H1 (cell line): Measurements from ENCODE around the gene TMED3. TPM values are rescaled to one million over a fixed set of nuclear protein-coding genes. Genes with fewer than 3 reads are reported as not detected.
"Not testable (repeated sequence)": the region's sequence is repeated elsewhere in the genome, so short reads cannot be mapped to it uniquely, and the experiment has no call there.

Source experiments
- CTCF ChIA-PET: fragments of 300-600 bp; sonication (Branson Sonifier 250); formaldehyde crosslinking; loops from one replicate; lab custom pipeline; 2021; ENCODE audit not compliant: partially characterized antibody; lab: Charles Lee
- POLR2A ChIA-PET: fragments of 300-600 bp; sonication (Branson Sonifier 250); formaldehyde crosslinking; loops from one replicate; lab custom pipeline; 2021; ENCODE audit warnings: inconsistent platforms; ENCODE audit not compliant: partially characterized antibody; lab: Charles Lee
- DNase-seq, 2 experiments: peaks; one replicate each; pipeline versions ENCODE4 v3.0.0 to v3.0.0-alpha.2; 2010 to 2022; ENCODE audit warnings: low spot score in 2 of 2, low read depth in 1 of 2, mixed read lengths in 1 of 2
- FAIRE-seq: peaks from 2 replicates; lab custom pipeline; 2011; peaks lifted over from hg19 to GRCh38; lab: Jason Lieb, UNC
- H2AFZ ChIP-seq: 2 replicates; pipeline ENCODE4 v1.8.1; 2012; ENCODE audit warnings: low read length, inconsistent platforms
- H2AK5ac ChIP-seq: 2 replicates; pipeline ENCODE4 v1.6.1; 2013; ENCODE audit warnings: low read depth, low read length
- H2BK120ac ChIP-seq: replicated peaks from 2 replicates; pipeline ENCODE3; 2013; ENCODE audit warnings: low read depth, low read length, inconsistent platforms
- H2BK12ac ChIP-seq: 2 replicates; pipeline ENCODE4 v1.6.1; 2013; ENCODE audit warnings: low read depth, low read length
- H2BK15ac ChIP-seq: 2 replicates; pipeline ENCODE4 v1.6.1; 2013; ENCODE audit warnings: low read length
- H2BK20ac ChIP-seq: 2 replicates; pipeline ENCODE4 v1.6.1; 2013; ENCODE audit warnings: low read length
- H2BK5ac ChIP-seq: 2 replicates; pipeline ENCODE4 v1.6.1; 2013; ENCODE audit warnings: low read depth, low read length
- H3K14ac ChIP-seq: 2 replicates; pipeline ENCODE4 v1.6.1; 2013; ENCODE audit warnings: inconsistent platforms; ENCODE audit not compliant: insufficient read length
- H3K18ac ChIP-seq: 2 replicates; pipeline ENCODE4 v1.6.1; 2013; ENCODE audit warnings: low read length; ENCODE audit errors: extremely low read depth
- H3K23ac ChIP-seq: 2 replicates; pipeline ENCODE4 v1.6.1; 2013; ENCODE audit warnings: inconsistent platforms; ENCODE audit not compliant: insufficient read length
- H3K23me2 ChIP-seq: 2 replicates; pipeline ENCODE4 v1.6.1; 2013; ENCODE audit warnings: low read depth, low read length
- H3K27ac ChIP-seq: 2 replicates; pipeline ENCODE4 v1.6.1; 2011; ENCODE audit warnings: low read depth, low read length, inconsistent platforms
- H3K27me3 ChIP-seq, 4 experiments: replicated peaks in 1 of 4; 1 replicate in 1 of 4; 2 replicates in 3 of 4; pipeline versions ENCODE4 v1.6.1 to v1.8.1; 2011 to 2013; ENCODE audit warnings: low read length in 3 of 4, mild to moderate bottlenecking in 3 of 4, inconsistent platforms in 2 of 4, mixed read lengths in 2 of 4, moderate library complexity in 1 of 4; ENCODE audit not compliant: control insufficient read depth in 3 of 4, insufficient read depth in 3 of 4; ENCODE audit errors: extremely low read depth in 1 of 4
- H3K36me3 ChIP-seq, 4 experiments: 2 replicates each; pipeline versions ENCODE4 v1.6.1 to v1.8.1; 2011 to 2013; ENCODE audit warnings: mild to moderate bottlenecking in 4 of 4, low read length in 3 of 4, moderate library complexity in 2 of 4, control low read depth in 1 of 4, inconsistent platforms in 1 of 4; ENCODE audit not compliant: insufficient read depth in 4 of 4, control insufficient read depth in 2 of 4
- H3K4ac ChIP-seq: replicated peaks from 2 replicates; pipeline ENCODE3; 2013; ENCODE audit warnings: low read length, low read depth, mixed read lengths, inconsistent platforms; ENCODE audit not compliant: insufficient read length
- H3K4me1 ChIP-seq, 4 experiments: replicated peaks in 1 of 4; 1 replicate in 1 of 4; 2 replicates in 3 of 4; pipeline versions ENCODE4 v1.6.1 to v1.8.1; 2011 to 2013; ENCODE audit warnings: low read length in 3 of 4, inconsistent platforms in 2 of 4, mixed read lengths in 1 of 4; ENCODE audit not compliant: insufficient read depth in 4 of 4, control insufficient read depth in 3 of 4
- H3K4me2 ChIP-seq, 2 experiments: 2 replicates each; pipeline versions ENCODE4 v1.6.1 to v1.8.1; 2011 to 2013; ENCODE audit warnings: low read depth in 2 of 2, low read length in 2 of 2, control low read depth in 1 of 2, inconsistent platforms in 1 of 2, mild to moderate bottlenecking in 1 of 2; ENCODE audit not compliant: insufficient read depth in 1 of 2
- H3K4me3 ChIP-seq, 4 experiments: fragments of 200-600, 300-600 bp in 1 of 4; sonication (generic), shearing (Covaris generic), sonication (Bioruptor Twin) in 1 of 4; 2 replicates each; pipeline versions ENCODE4 v1.5.1 to v1.8.1; 2011 to 2016; ENCODE audit warnings: low read length in 4 of 4, low read depth in 3 of 4, control low read depth in 2 of 4, inconsistent platforms in 2 of 4, mild to moderate bottlenecking in 2 of 4, mixed read lengths in 1 of 4, moderate library complexity in 1 of 4; ENCODE audit not compliant: insufficient read depth in 2 of 4; ENCODE audit errors: extremely low read depth in 1 of 4
- H3K56ac ChIP-seq: replicated peaks from 2 replicates; pipeline ENCODE3; 2013; ENCODE audit warnings: low read depth, mild to moderate bottlenecking, mixed read lengths, low read length, inconsistent platforms; ENCODE audit not compliant: insufficient read length
- H3K79me1 ChIP-seq: 2 replicates; pipeline ENCODE4 v1.6.1; 2013; ENCODE audit warnings: low read depth, low read length, control low read depth
- H3K79me2 ChIP-seq, 2 experiments: 2 replicates each; pipeline versions ENCODE4 v1.6.1 to v1.8.1; 2012 to 2013; ENCODE audit warnings: low read length in 2 of 2, mild to moderate bottlenecking in 2 of 2, inconsistent platforms in 1 of 2; ENCODE audit not compliant: insufficient read depth in 2 of 2, control insufficient read depth in 1 of 2
- H3K9ac ChIP-seq, 4 experiments: replicated peaks in 1 of 4; 1 replicate in 1 of 4; 2 replicates in 3 of 4; pipeline versions ENCODE4 v1.6.1 to v1.8.1; 2011 to 2013; ENCODE audit warnings: low read depth in 3 of 4, low read length in 3 of 4, control low read depth in 2 of 4, mild to moderate bottlenecking in 2 of 4, moderate library complexity in 2 of 4, inconsistent platforms in 1 of 4; ENCODE audit errors: extremely low read depth in 1 of 4
- H3K9me3 ChIP-seq, 2 experiments: 2 replicates each; pipeline versions ENCODE4 v1.6.1 to v1.8.1; 2012 to 2013; ENCODE audit warnings: mild to moderate bottlenecking in 2 of 2, moderate library complexity in 2 of 2, control low read depth in 1 of 2, inconsistent platforms in 1 of 2, low read depth in 1 of 2, low read length in 1 of 2, mixed read lengths in 1 of 2; ENCODE audit not compliant: insufficient read depth in 2 of 2
- H4K20me1 ChIP-seq, 2 experiments: replicated peaks in 1 of 2; 2 replicates each; pipeline versions ENCODE3 to v1.8.1; 2011 to 2013; ENCODE audit warnings: inconsistent platforms in 2 of 2, low read length in 2 of 2, mild to moderate bottlenecking in 1 of 2; ENCODE audit not compliant: insufficient read depth in 2 of 2, control insufficient read depth in 1 of 2
- H4K5ac ChIP-seq: 2 replicates; pipeline ENCODE4 v1.6.1; 2013; ENCODE audit warnings: low read length, low read depth, mixed read lengths, inconsistent platforms; ENCODE audit not compliant: insufficient read length
- H4K8ac ChIP-seq: 2 replicates; pipeline ENCODE4 v1.8.0; 2013; ENCODE audit warnings: mild to moderate bottlenecking, moderate library complexity, low read length, inconsistent platforms; ENCODE audit not compliant: insufficient read depth; ENCODE audit errors: extremely low read depth
- H4K91ac ChIP-seq: replicated peaks from 2 replicates; pipeline ENCODE3; 2013; ENCODE audit warnings: low read length, mixed read lengths, inconsistent platforms; ENCODE audit not compliant: insufficient read length
- RAD21 ChIP-seq, 2 experiments: IDR thresholded peaks in 1 of 2; conservative IDR thresholded peaks in 1 of 2; 2 replicates each; pipeline ENCODE4 v1.6.1; 2011; ENCODE audit warnings: low read depth in 2 of 2, low read length in 2 of 2, improper control_type of control experiment in 1 of 2, inconsistent platforms in 1 of 2, mild to moderate bottlenecking in 1 of 2, moderate library complexity in 1 of 2
- WGBS, 2 experiments: shearing (Covaris generic) in 1 of 2; methylation state at CpG; one replicate each; pipeline versions ENCODE4 v1.1.6 to v1.1.7; 2013 to 2015; ENCODE audit warnings: low lambda C conversion rate in 2 of 2, mixed read lengths in 2 of 2, inconsistent platforms in 1 of 2, low coverage in 1 of 2, missing lambda C conversion rate in 1 of 2; ENCODE audit not compliant: insufficient replicate concordance in 2 of 2, insufficient coverage in 1 of 2, insufficient read length in 1 of 2; ENCODE audit errors: extremely low coverage in 1 of 2, missing lambda C conversion rate in 1 of 2; 5-methylcytosine and 5-hydroxymethylcytosine counted together
- polyA plus RNA-seq, 7 experiments: library from polyadenylated mRNA; depleted of rRNA in 3 of 7; stranded (reverse) in 5 of 7; unstranded in 2 of 7; fragments of >200 nt in 5 of 7; fragments of 200-250 nt in 2 of 7; gene quantifications; 1 replicate in 5 of 7; 2 replicates in 1 of 7; 4 replicates in 1 of 7; pipeline versions ENCODE4 v1.2.1 to v1.2.3, GENCODE V29; 2011 to 2013; ENCODE audit warnings: missing spikeins in 2 of 7, mixed read lengths in 2 of 7
- total RNA-seq: library from RNA; stranded (reverse); fragmentation: NEBNext Ultra II Directional; extraction: Animal tissue kit (Norgen Biotek cat#: 25700); gene quantifications from 2 replicates; pipeline ENCODE4 v1.2.1, GENCODE V29; 2021
- TF ChIP-seq, protein P1 (sequence below), 3 experiments: IDR thresholded peaks; 1 replicate in 2 of 3; 2 replicates in 1 of 3; pipeline versions ENCODE4 v1.5.1 to v1.6.1; 2011; ENCODE audit warnings: low read length in 3 of 3, mild to moderate bottlenecking in 3 of 3, inconsistent platforms in 2 of 3, low read depth in 1 of 3, moderate library complexity in 1 of 3; ENCODE audit not compliant: insufficient read depth in 1 of 3; ENCODE audit errors: control extremely low read depth in 1 of 3

Gene TMED3
- total and polyA plus RNA-seq, 2 of the 8 experiments (the other 6 are each of a cell fraction or from before 2014, with no cell fraction given) = 50.2 to 110 TPM

DNA sequence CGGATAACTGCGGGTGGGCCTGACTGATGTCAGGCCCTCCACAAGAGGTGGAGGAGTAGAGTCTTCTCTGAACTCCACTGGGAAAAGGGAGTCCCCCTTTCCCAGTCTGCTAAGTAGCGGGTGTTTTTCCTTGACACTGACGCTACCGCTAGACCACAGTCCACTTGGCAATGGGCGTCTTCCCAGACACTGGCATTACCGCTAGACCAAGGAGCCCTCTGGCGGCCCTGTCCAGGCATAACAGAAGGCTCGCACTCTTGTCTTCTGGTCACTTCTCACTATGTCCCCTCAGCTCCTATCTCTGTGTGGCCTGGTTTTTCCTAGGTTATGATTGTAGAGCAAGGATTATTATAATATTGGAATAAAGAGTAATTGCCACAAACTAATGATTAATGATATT lies 9.1 kb downstream of the TMED3 start:
- H4K20me1 ChIP-seq, H3K27me3 ChIP-seq, H3K4ac ChIP-seq, H3K56ac ChIP-seq, H2BK12ac ChIP-seq, H3K18ac ChIP-seq, POLR2A ChIA-PET, FAIRE-seq, H4K5ac ChIP-seq, H3K79me1 ChIP-seq, H2BK5ac ChIP-seq, H3K14ac ChIP-seq, H2BK120ac ChIP-seq, H3K4me1 ChIP-seq, H3K27ac ChIP-seq, H2AFZ ChIP-seq, H3K9ac ChIP-seq, H3K23me2 ChIP-seq, H3K4me2 ChIP-seq, H2BK15ac ChIP-seq, H3K79me2 ChIP-seq, H2BK20ac ChIP-seq, H3K9me3 ChIP-seq, H2AK5ac ChIP-seq, H4K8ac ChIP-seq, H4K91ac ChIP-seq, H3K23ac ChIP-seq, H3K4me3 ChIP-seq: not testable (repeated sequence)
- H3K36me3 ChIP-seq = peaks cover 9 to 62% (median 45%) of the 10 kb centered on the region in 4 experiments
- 76% methylated on average over 9 of the region's 9 CpGs; no CpG with 5 or more reads in 1 of the 2 experiments for WGBS, 2 experiments
- DNase-seq = peak in 1 of 2 experiments; percentile 49
- TF ChIP-seq RAD21 (IDR thresholded peaks at IDR 0.05 in 1 of 2, conservative IDR thresholded peaks at IDR 0.05 in 1 of 2; ENCODE audit: low read depth in 2 of 2, low read length in 2 of 2) = peak; percentile 16 to 42; a peak in 3 of 4 replicates
- TF ChIP-seq, protein P1, sequence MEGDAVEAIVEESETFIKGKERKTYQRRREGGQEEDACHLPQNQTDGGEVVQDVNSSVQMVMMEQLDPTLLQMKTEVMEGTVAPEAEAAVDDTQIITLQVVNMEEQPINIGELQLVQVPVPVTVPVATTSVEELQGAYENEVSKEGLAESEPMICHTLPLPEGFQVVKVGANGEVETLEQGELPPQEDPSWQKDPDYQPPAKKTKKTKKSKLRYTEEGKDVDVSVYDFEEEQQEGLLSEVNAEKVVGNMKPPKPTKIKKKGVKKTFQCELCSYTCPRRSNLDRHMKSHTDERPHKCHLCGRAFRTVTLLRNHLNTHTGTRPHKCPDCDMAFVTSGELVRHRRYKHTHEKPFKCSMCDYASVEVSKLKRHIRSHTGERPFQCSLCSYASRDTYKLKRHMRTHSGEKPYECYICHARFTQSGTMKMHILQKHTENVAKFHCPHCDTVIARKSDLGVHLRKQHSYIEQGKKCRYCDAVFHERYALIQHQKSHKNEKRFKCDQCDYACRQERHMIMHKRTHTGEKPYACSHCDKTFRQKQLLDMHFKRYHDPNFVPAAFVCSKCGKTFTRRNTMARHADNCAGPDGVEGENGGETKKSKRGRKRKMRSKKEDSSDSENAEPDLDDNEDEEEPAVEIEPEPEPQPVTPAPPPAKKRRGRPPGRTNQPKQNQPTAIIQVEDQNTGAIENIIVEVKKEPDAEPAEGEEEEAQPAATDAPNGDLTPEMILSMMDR (IDR thresholded peaks at IDR 0.05; ENCODE audit: control extremely low read depth in 1 of 3, insufficient read depth in 1 of 3, low read depth in 1 of 3, low read length in 3 of 3) = peak in 2 of 3 experiments; percentile 19 to 23; a peak in 2 of 4 replicates
- CTCF ChIA-PET = interaction anchor here (1.1 to 3.0 kb wide), 3 partner anchors 20 to 135 kb away, joined by 3 to 8 read pairs (median 4); no protein-coding TSS in a partner anchor
